ENCODE results near the gene CPNE5. TPM values are rescaled to one million over a fixed set of nuclear protein-coding genes. Genes with fewer than 3 reads are reported as not detected.

CPNE5 gene
- 10.2 TPM for polyA plus RNA-seq (2012; ENCODE audit: missing spikeins)

- DNase-seq (ENCODE audit: insufficient read length) (no peak), FAIRE-seq (no peak)
- TF ChIP-seq TAF1 (IDR thresholded peaks at IDR 0.05; ENCODE audit: borderline replicate concordance, low read depth, low read length), result no peak
- no peak for TF ChIP-seq POLR2A (IDR thresholded peaks at IDR 0.05; ENCODE audit: low read depth, low read length)
- TF ChIP-seq POLR2AphosphoS5 (IDR thresholded peaks at IDR 0.05; ENCODE audit: low read depth, low read length), result no peak
Observed at GRCh38 chr6:36838896-36839748, at the start of gene CPNE5. CPNE5 (minus strand) TSS chr6:36839444; CDS start chr6:36839377, 67 bp downstream.

- TF ChIP-seq POLR2A (IDR thresholded peaks at IDR 0.05; ENCODE audit: low read depth, low read length), result no peak
- TF ChIP-seq POLR2AphosphoS5 (IDR thresholded peaks at IDR 0.05; ENCODE audit: low read depth, low read length), result no peak
- TF ChIP-seq TAF1 (IDR thresholded peaks at IDR 0.05; ENCODE audit: borderline replicate concordance, low read depth, low read length), result no peak
- DNase-seq (ENCODE audit: insufficient read length) (no peak), FAIRE-seq (no peak)
Observed at GRCh38 chr6:36888115-36888643, 48.9 kb upstream of the CPNE5 start.

GRCh38 chr6:36886950-36887618 is 47.8 kb upstream of the CPNE5 start:
- FAIRE-seq, result no peak
- no peak for DNase-seq (ENCODE audit: insufficient read length)
- TF ChIP-seq POLR2AphosphoS5 (IDR thresholded peaks at IDR 0.05; ENCODE audit: low read depth, low read length), result no peak
- no peak for TF ChIP-seq TAF1 (IDR thresholded peaks at IDR 0.05; ENCODE audit: borderline replicate concordance, low read depth, low read length)
- no peak for TF ChIP-seq POLR2A (IDR thresholded peaks at IDR 0.05; ENCODE audit: low read depth, low read length)

- DNase-seq (ENCODE audit: insufficient read length) (peak; percentile 72), FAIRE-seq (peak; percentile 96)
- TF ChIP-seq POLR2A (IDR thresholded peaks at IDR 0.05; ENCODE audit: low read depth, low read length) (peak; percentile 77; the same call in 1 of the 2 replicates), TAF1 (IDR thresholded peaks at IDR 0.05; ENCODE audit: borderline replicate concordance, low read depth, low read length) (peak; percentile 5; the same call in 1 of the 2 replicates), POLR2AphosphoS5 (IDR thresholded peaks at IDR 0.05; ENCODE audit: low read depth, low read length) (0 out of 2 replicates have a peak, but pooled peaks have one; percentile 33)
Observed at GRCh38 chr6:36885461-36886401, 46.5 kb upstream of the CPNE5 start, which contains the start of gene C6orf89. C6orf89 (plus strand) TSS chr6:36885952; CDS start chr6:36899445, 13,493 bp downstream.

GRCh38 chr6:36884610-36885009 is 45.4 kb upstream of the CPNE5 start:
- DNase-seq (ENCODE audit: insufficient read length), result no peak
- FAIRE-seq, result no peak
- no peak for TF ChIP-seq TAF1 (IDR thresholded peaks at IDR 0.05; ENCODE audit: borderline replicate concordance, low read depth, low read length)
- TF ChIP-seq POLR2AphosphoS5 (IDR thresholded peaks at IDR 0.05; ENCODE audit: low read depth, low read length), result no peak
- TF ChIP-seq POLR2A (IDR thresholded peaks at IDR 0.05; ENCODE audit: low read depth, low read length), result no peak

- TF ChIP-seq POLR2AphosphoS5 (IDR thresholded peaks at IDR 0.05; ENCODE audit: low read depth, low read length), result no peak
- TF ChIP-seq POLR2A (IDR thresholded peaks at IDR 0.05; ENCODE audit: low read depth, low read length), result no peak
- TF ChIP-seq TAF1 (IDR thresholded peaks at IDR 0.05; ENCODE audit: borderline replicate concordance, low read depth, low read length), result no peak
- DNase-seq (ENCODE audit: insufficient read length) (no peak), FAIRE-seq (no peak)
Observed at GRCh38 chr6:36875250-36875633, 36.0 kb upstream of the CPNE5 start.

GRCh38 chr6:36874443-36875249 is 35.4 kb upstream of the CPNE5 start, which contains the start of gene PPIL1:
PPIL1 (minus strand) TSS chr6:36874803; CDS start chr6:36874772, 31 bp downstream.
- peak; percentile 74 for DNase-seq (ENCODE audit: insufficient read length)
- peak; percentile 96 for FAIRE-seq
- TF ChIP-seq TAF1 (IDR thresholded peaks at IDR 0.05; ENCODE audit: borderline replicate concordance, low read depth, low read length) (peak; percentile 84), POLR2A (IDR thresholded peaks at IDR 0.05; ENCODE audit: low read depth, low read length) (peak; percentile 73), POLR2AphosphoS5 (IDR thresholded peaks at IDR 0.05; ENCODE audit: low read depth, low read length) (peak; percentile 78)

GRCh38 chr6:36873612-36874442 is 34.6 kb upstream of the CPNE5 start:
- TF ChIP-seq POLR2A (IDR thresholded peaks at IDR 0.05; ENCODE audit: low read depth, low read length), result no peak
- no peak for TF ChIP-seq TAF1 (IDR thresholded peaks at IDR 0.05; ENCODE audit: borderline replicate concordance, low read depth, low read length)
- TF ChIP-seq POLR2AphosphoS5 (IDR thresholded peaks at IDR 0.05; ENCODE audit: low read depth, low read length), result no peak
- peak; percentile 48 for FAIRE-seq
- no peak for DNase-seq (ENCODE audit: insufficient read length)

- DNase-seq (ENCODE audit: insufficient read length), result no peak
- no peak for FAIRE-seq
- TF ChIP-seq TAF1 (IDR thresholded peaks at IDR 0.05; ENCODE audit: borderline replicate concordance, low read depth, low read length) (no peak), POLR2A (IDR thresholded peaks at IDR 0.05; ENCODE audit: low read depth, low read length) (no peak), POLR2AphosphoS5 (IDR thresholded peaks at IDR 0.05; ENCODE audit: low read depth, low read length) (no peak)
Observed at GRCh38 chr6:36873115-36873514, 33.9 kb upstream of the CPNE5 start.
